HAP-1 (cell line): ENCODE results near the gene RHOU.

ENCODE experiments used
- DNase-seq, 2 experiments: peaks; one replicate each; pipeline ENCODE4 v3.0.0-alpha.2; 2016 to 2020; ENCODE audit warnings: low spot score in 2 of 2
- H3K27me3 ChIP-seq: fragments of 250-450 bp; sonication (Bioruptor Pico); 2 replicates; pipeline ENCODE4 v1.5.1; 2020; ENCODE audit warnings: low read depth, mild to moderate bottlenecking, moderate library complexity
- H3K36me3 ChIP-seq: fragments of 250-450 bp; sonication (Bioruptor Pico); replicated peaks from 2 replicates; pipeline ENCODE4 v1.5.1; 2020; ENCODE audit warnings: mild to moderate bottlenecking
- H3K4me1 ChIP-seq: fragments of 250-450 bp; sonication (Bioruptor Pico); 2 replicates; pipeline ENCODE4 v1.5.1; 2020; ENCODE audit warnings: mild to moderate bottlenecking
- H3K4me3 ChIP-seq: fragments of 250-450 bp; sonication (Bioruptor Pico); 2 replicates; pipeline ENCODE4 v1.5.1; 2020; ENCODE audit warnings: mild to moderate bottlenecking, moderate library complexity
- H3K9me3 ChIP-seq: fragments of 250-450 bp; sonication (Bioruptor Pico); 2 replicates; pipeline ENCODE4 v1.5.1; 2020; ENCODE audit warnings: mild to moderate bottlenecking, moderate library complexity
- in situ Hi-C: fragments of 300-500 bp; cut with MboI; formaldehyde crosslinking; loops from 3 replicates; pipeline ENCODE4 v1.14.3; 2020; ENCODE audit warnings: low sequenced_read_pairs, inconsistent platforms, mixed read lengths

RHOU gene

GRCh38 chr1:228744356-228744755 is 9.1 kb downstream of the RHOU start:
- no peak overlapping the region for H3K4me3 ChIP-seq
- no peaks in the 10 kb centered on the region for H3K36me3 ChIP-seq
- no peaks in the 10 kb centered on the region for H3K9me3 ChIP-seq
- in situ Hi-C loops, result no loop called here
- DNase-seq, result no peak
- no peaks in the 10 kb centered on the region for H3K4me1 ChIP-seq
- H3K27me3 ChIP-seq, result peaks cover 4% of the 10 kb centered on the region

GRCh38 chr1:228744918-228745317 is 9.6 kb downstream of the RHOU start:
- peaks cover 4% of the 10 kb centered on the region for H3K27me3 ChIP-seq
- H3K4me1 ChIP-seq, result no peaks in the 10 kb centered on the region
- no peaks in the 10 kb centered on the region for H3K9me3 ChIP-seq
- H3K36me3 ChIP-seq, result no peaks in the 10 kb centered on the region
- in situ Hi-C loops, result no loop called here
- H3K4me3 ChIP-seq, result no peak overlapping the region
- no peak for DNase-seq

GRCh38 chr1:228745497-228745896 is 10.2 kb downstream of the RHOU start:
- DNase-seq, result no peak
- in situ Hi-C loops, result no loop called here
- no peaks in the 10 kb centered on the region for H3K9me3 ChIP-seq

GRCh38 chr1:228747301-228747935 is 12.1 kb downstream of the RHOU start:
- no peaks in the 10 kb centered on the region; the same call in 1 of the 2 replicates for H3K4me1 ChIP-seq
- H3K36me3 ChIP-seq, result no peaks in the 10 kb centered on the region
- no peaks in the 10 kb centered on the region for H3K9me3 ChIP-seq
- peaks cover 4% of the 10 kb centered on the region for H3K27me3 ChIP-seq
- no peak overlapping the region for H3K4me3 ChIP-seq
- in situ Hi-C loops, result no loop called here
- DNase-seq, result no peak

More at GRCh38 chr1:228745497-228745896, 10.2 kb downstream of the RHOU start:
- Histone ChIP-seq H3K4me1 (no peaks in the 10 kb centered on the region), H3K36me3 (no peaks in the 10 kb centered on the region), H3K4me3 (no peak overlapping the region), H3K27me3 (peaks cover 4% of the 10 kb centered on the region)

GRCh38 chr1:228748029-228748428 is 12.8 kb downstream of the RHOU start:
- Histone ChIP-seq H3K4me1 (no peaks in the 10 kb centered on the region; the same call in 1 of the 2 replicates), H3K4me3 (no peak overlapping the region), H3K27me3 (peaks cover 4% of the 10 kb centered on the region), H3K36me3 (no peaks in the 10 kb centered on the region), H3K9me3 (no peaks in the 10 kb centered on the region)
- in situ Hi-C loops, result no loop called here
- DNase-seq, result no peak

GRCh38 chr1:228748431-228748830 is 13.2 kb downstream of the RHOU start:
- Histone ChIP-seq H3K4me3 (no peak overlapping the region), H3K36me3 (no peaks in the 10 kb centered on the region), H3K9me3 (no peaks in the 10 kb centered on the region), H3K27me3 (peaks cover 4% of the 10 kb centered on the region), H3K4me1 (no peaks in the 10 kb centered on the region; the same call in 1 of the 2 replicates)
- in situ Hi-C loops, result no loop called here
- DNase-seq, result no peak

GRCh38 chr1:228749765-228750164 is 14.5 kb downstream of the RHOU start:
- Histone ChIP-seq H3K4me3 (no peak overlapping the region), H3K9me3 (no peaks in the 10 kb centered on the region), H3K27me3 (peaks cover 4% of the 10 kb centered on the region), H3K36me3 (no peaks in the 10 kb centered on the region), H3K4me1 (no peaks in the 10 kb centered on the region; the same call in 1 of the 2 replicates)
- no peak for DNase-seq
- in situ Hi-C loops, result no loop called here

- Histone ChIP-seq H3K36me3 (no peaks in the 10 kb centered on the region), H3K4me3 (no peak overlapping the region), H3K4me1 (no peaks in the 10 kb centered on the region; the same call in 1 of the 2 replicates), H3K9me3 (no peaks in the 10 kb centered on the region), H3K27me3 (peaks cover 4% of the 10 kb centered on the region)
- in situ Hi-C loops, result no loop called here
- DNase-seq, result no peak
Measured at GRCh38 chr1:228750915-228751314, 15.6 kb downstream of the RHOU start.

GRCh38 chr1:228751360-228752098 is 16.2 kb downstream of the RHOU start:
- Histone ChIP-seq H3K36me3 (no peaks in the 10 kb centered on the region), H3K27me3 (peaks cover 4% of the 10 kb centered on the region), H3K9me3 (no peaks in the 10 kb centered on the region), H3K4me3 (no peak overlapping the region), H3K4me1 (no peaks in the 10 kb centered on the region; the same call in 1 of the 2 replicates)
- in situ Hi-C loops, result no loop called here
- no peak for DNase-seq

GRCh38 chr1:228752258-228752657 is 17.0 kb downstream of the RHOU start:
- Histone ChIP-seq H3K27me3 (peaks cover 6% of the 10 kb centered on the region), H3K9me3 (no peaks in the 10 kb centered on the region), H3K36me3 (no peaks in the 10 kb centered on the region), H3K4me3 (no peak overlapping the region), H3K4me1 (no peaks in the 10 kb centered on the region; the same call in 1 of the 2 replicates)
- no peak for DNase-seq
- in situ Hi-C loops, result no loop called here

GRCh38 chr1:228752675-228753265 is 17.5 kb downstream of the RHOU start:
- H3K4me1 ChIP-seq, result no peaks in the 10 kb centered on the region; the same call in 1 of the 2 replicates
- in situ Hi-C loops, result no loop called here
- peaks cover 6% of the 10 kb centered on the region for H3K27me3 ChIP-seq
- H3K4me3 ChIP-seq, result no peak overlapping the region
- no peak for DNase-seq
- H3K36me3 ChIP-seq, result no peaks in the 10 kb centered on the region
- no peaks in the 10 kb centered on the region for H3K9me3 ChIP-seq

- Histone ChIP-seq H3K9me3 (no peaks in the 10 kb centered on the region), H3K27me3 (peaks cover 10% of the 10 kb centered on the region), H3K4me1 (no peaks in the 10 kb centered on the region; the same call in 1 of the 2 replicates), H3K4me3 (no peak overlapping the region), H3K36me3 (no peaks in the 10 kb centered on the region)
- no peak for DNase-seq
- in situ Hi-C loops, result no loop called here
Measured at GRCh38 chr1:228753287-228753686, 18.0 kb downstream of the RHOU start.

GRCh38 chr1:228753786-228754360 is 18.6 kb downstream of the RHOU start:
- DNase-seq, result no peak
- no peaks in the 10 kb centered on the region; the same call in 1 of the 2 replicates for H3K4me1 ChIP-seq
- in situ Hi-C loops, result no loop called here
- H3K9me3 ChIP-seq, result no peaks in the 10 kb centered on the region
- peaks cover 10% of the 10 kb centered on the region for H3K27me3 ChIP-seq
- no peak overlapping the region for H3K4me3 ChIP-seq
- H3K36me3 ChIP-seq, result no peaks in the 10 kb centered on the region
